ENCODE measurements around the gene ACER1. TPM values are rescaled to one million over a fixed set of nuclear protein-coding genes. Genes with fewer than 3 reads are reported as not detected.
A peak's percentile ranks its signal among the peaks of the same experiment; 100 is the strongest.

The ACER1 gene
- total and polyA plus RNA-seq, 4 experiments from 2014 or later = 0.67 to 1.3 (median 0.99) TPM

GRCh38 chr19:6343462-6343861 is 10.1 kb upstream of the ACER1 start:
- no peak for DNase-seq
- no peak overlapping the region for H3K27ac ChIP-seq (ENCODE audit: low read depth, low read length)
- no peaks in the 10 kb centered on the region for H3K4me1 ChIP-seq (ENCODE audit: insufficient read depth, low read length)
- no peak overlapping the region for H3K27ac Mint-ChIP-seq
- H3K9me3 Mint-ChIP-seq = peaks cover 0 to 2% (median 0%) of the 10 kb centered on the region in 8 donors
- H3K36me3 ChIP-seq (ENCODE audit: insufficient read depth, low read length) = no peaks in the 10 kb centered on the region
- H3K27me3 ChIP-seq (ENCODE audit: insufficient read depth, low read length) = no peaks in the 10 kb centered on the region
- H3K27me3 Mint-ChIP-seq = no peaks in the 10 kb centered on the region
- peaks cover 0 to 4% (median 0%) of the 10 kb centered on the region in 4 donors for H3K4me1 Mint-ChIP-seq
- no peaks in the 10 kb centered on the region for H3K9me3 ChIP-seq (ENCODE audit: control insufficient read depth in 1 of 2, low read length in 2 of 2)
- ChIA-PET POLR2A (ENCODE audit: partially characterized antibody) (no interaction called here), CTCF (ENCODE audit: partially characterized antibody) (no interaction called here)
- H3K4me3 Mint-ChIP-seq = no peak overlapping the region
- intact Hi-C loops (cut with micrococcal nuclease) = no loop called here
- H3K4me3 ChIP-seq (ENCODE audit: low read length in 2 of 2) = no peak overlapping the region
- H3K36me3 Mint-ChIP-seq = peaks cover 16 to 20% of the 10 kb centered on the region in 2 donors

GRCh38 chr19:6340493-6341201 is 7.2 kb upstream of the ACER1 start:
- Mint-ChIP-seq H3K4me3 (no peak overlapping the region), H3K27me3 (no peaks in the 10 kb centered on the region), H3K27ac (peak overlapping the region in 1 of 7 donors; percentile 86), H3K4me1 (peaks cover 0 to 4% (median under 1%) of the 10 kb centered on the region in 4 donors), H3K36me3 (peaks cover 9 to 16% of the 10 kb centered on the region in 2 donors), H3K9me3 (peaks cover 0 to 2% (median 0%) of the 10 kb centered on the region in 8 donors)
- DNase-seq = no peak
- CTCF ChIA-PET (ENCODE audit: partially characterized antibody) = no interaction called here
- POLR2A ChIA-PET (ENCODE audit: partially characterized antibody) = no interaction called here
- no peak overlapping the region for H3K4me3 ChIP-seq (ENCODE audit: low read length in 2 of 2)
- H3K36me3 ChIP-seq (ENCODE audit: insufficient read depth, low read length) = no peaks in the 10 kb centered on the region
- H3K4me1 ChIP-seq (ENCODE audit: insufficient read depth, low read length) = no peaks in the 10 kb centered on the region
- no peak overlapping the region for H3K27ac ChIP-seq (ENCODE audit: low read depth, low read length)
- H3K9me3 ChIP-seq (ENCODE audit: control insufficient read depth in 1 of 2, low read length in 2 of 2) = no peaks in the 10 kb centered on the region
- H3K27me3 ChIP-seq (ENCODE audit: insufficient read depth, low read length) = no peaks in the 10 kb centered on the region
- intact Hi-C loops (cut with micrococcal nuclease) = no loop called here

- H3K27me3 Mint-ChIP-seq = no peaks in the 10 kb centered on the region
- H3K27ac Mint-ChIP-seq = no peak overlapping the region
- no peak overlapping the region for H3K27ac ChIP-seq (ENCODE audit: low read depth, low read length)
- H3K4me1 Mint-ChIP-seq = peaks cover 0 to 1% (median 0%) of the 10 kb centered on the region in 4 donors
- H3K36me3 ChIP-seq (ENCODE audit: insufficient read depth, low read length) = no peaks in the 10 kb centered on the region
- no peak overlapping the region for H3K4me3 Mint-ChIP-seq
- H3K4me3 ChIP-seq (ENCODE audit: low read length in 2 of 2) = no peak overlapping the region
- no peaks in the 10 kb centered on the region for H3K36me3 Mint-ChIP-seq
- intact Hi-C loops (cut with micrococcal nuclease) = no loop called here
- DNase-seq = no peak
- H3K9me3 ChIP-seq (ENCODE audit: control insufficient read depth in 1 of 2, low read length in 2 of 2) = no peaks in the 10 kb centered on the region
- H3K27me3 ChIP-seq (ENCODE audit: insufficient read depth, low read length) = no peaks in the 10 kb centered on the region
- H3K9me3 Mint-ChIP-seq = no peaks in the 10 kb centered on the region
- H3K4me1 ChIP-seq (ENCODE audit: insufficient read depth, low read length) = no peaks in the 10 kb centered on the region
- ChIA-PET POLR2A (ENCODE audit: partially characterized antibody) (no interaction called here), CTCF (ENCODE audit: partially characterized antibody) (no interaction called here)
These were observed 1.3 kb upstream of the ACER1 start for GRCh38 chr19:6334490-6335285.

GRCh38 chr19:6326815-6327214 is 6.6 kb downstream of the ACER1 start:
- no peak for DNase-seq
- no peaks in the 10 kb centered on the region for H3K27me3 Mint-ChIP-seq
- ChIA-PET CTCF (ENCODE audit: partially characterized antibody) (no interaction called here), POLR2A (ENCODE audit: partially characterized antibody) (interaction anchor here (0.6 kb wide), 1 partner anchor 30 kb away, joined by 3 read pairs; no protein-coding TSS in a partner anchor)
- intact Hi-C loops (cut with micrococcal nuclease) = no loop called here
- no peaks in the 10 kb centered on the region for H3K36me3 ChIP-seq (ENCODE audit: insufficient read depth, low read length)
- peaks cover 0 to 10% (median 8%) of the 10 kb centered on the region in 4 donors for H3K4me1 Mint-ChIP-seq
- no peak overlapping the region for H3K4me3 ChIP-seq (ENCODE audit: low read length in 2 of 2)
- H3K36me3 Mint-ChIP-seq = peaks cover 0 to 3% of the 10 kb centered on the region in 2 donors
- H3K27ac Mint-ChIP-seq = peak overlapping the region in 1 of 7 donors; percentile 65
- H3K9me3 Mint-ChIP-seq = peaks cover 0 to 4% (median 0%) of the 10 kb centered on the region in 8 donors
- H3K27ac ChIP-seq (ENCODE audit: low read depth, low read length) = no peak overlapping the region
- no peaks in the 10 kb centered on the region for H3K27me3 ChIP-seq (ENCODE audit: insufficient read depth, low read length)
- no peaks in the 10 kb centered on the region for H3K4me1 ChIP-seq (ENCODE audit: insufficient read depth, low read length)
- H3K4me3 Mint-ChIP-seq = no peak overlapping the region
- no peaks in the 10 kb centered on the region for H3K9me3 ChIP-seq (ENCODE audit: control insufficient read depth in 1 of 2, low read length in 2 of 2)

GRCh38 chr19:6325614-6326013 is 7.8 kb downstream of the ACER1 start:
- Histone ChIP-seq H3K4me1 (ENCODE audit: insufficient read depth, low read length) (no peaks in the 10 kb centered on the region), H3K27me3 (ENCODE audit: insufficient read depth, low read length) (no peaks in the 10 kb centered on the region), H3K27ac (ENCODE audit: low read depth, low read length) (no peak overlapping the region), H3K36me3 (ENCODE audit: insufficient read depth, low read length) (no peaks in the 10 kb centered on the region), H3K9me3 (ENCODE audit: control insufficient read depth in 1 of 2, low read length in 2 of 2) (no peaks in the 10 kb centered on the region), H3K4me3 (ENCODE audit: low read length in 2 of 2) (no peak overlapping the region)
- peak overlapping the region in 1 of 7 donors; percentile 37 for H3K27ac Mint-ChIP-seq
- DNase-seq = no peak
- no peak overlapping the region for H3K4me3 Mint-ChIP-seq
- H3K4me1 Mint-ChIP-seq = peaks cover 0 to 10% (median 8%) of the 10 kb centered on the region in 4 donors
- peaks cover 0 to 3% of the 10 kb centered on the region in 2 donors for H3K36me3 Mint-ChIP-seq
- intact Hi-C loops (cut with micrococcal nuclease) = no loop called here
- H3K27me3 Mint-ChIP-seq = no peaks in the 10 kb centered on the region
- peaks cover 0 to 4% (median 0%) of the 10 kb centered on the region in 8 donors for H3K9me3 Mint-ChIP-seq
- POLR2A ChIA-PET (ENCODE audit: partially characterized antibody) = no interaction called here
- CTCF ChIA-PET (ENCODE audit: partially characterized antibody) = no interaction called here

GRCh38 chr19:6324757-6325156 is 8.7 kb downstream of the ACER1 start:
- Histone ChIP-seq H3K27ac (ENCODE audit: low read depth, low read length) (no peak overlapping the region), H3K27me3 (ENCODE audit: insufficient read depth, low read length) (no peaks in the 10 kb centered on the region), H3K9me3 (ENCODE audit: control insufficient read depth in 1 of 2, low read length in 2 of 2) (no peaks in the 10 kb centered on the region), H3K36me3 (ENCODE audit: insufficient read depth, low read length) (no peaks in the 10 kb centered on the region), H3K4me1 (ENCODE audit: insufficient read depth, low read length) (no peaks in the 10 kb centered on the region), H3K4me3 (ENCODE audit: low read length in 2 of 2) (no peak overlapping the region)
- intact Hi-C loops (cut with micrococcal nuclease) = no loop called here
- no peak overlapping the region for H3K4me3 Mint-ChIP-seq
- no peaks in the 10 kb centered on the region for H3K27me3 Mint-ChIP-seq
- no peak for DNase-seq
- peaks cover 0 to 3% of the 10 kb centered on the region in 2 donors for H3K36me3 Mint-ChIP-seq
- ChIA-PET POLR2A (ENCODE audit: partially characterized antibody) (no interaction called here), CTCF (ENCODE audit: partially characterized antibody) (no interaction called here)
- H3K9me3 Mint-ChIP-seq = peaks cover 0 to 4% (median 0%) of the 10 kb centered on the region in 8 donors
- peak overlapping the region in 2 of 7 donors; percentile 9 to 65 for H3K27ac Mint-ChIP-seq
- H3K4me1 Mint-ChIP-seq = peaks cover 0 to 10% (median 8%) of the 10 kb centered on the region in 4 donors

GRCh38 chr19:6322284-6322683 is 11.1 kb downstream of the ACER1 start:
- Mint-ChIP-seq H3K9me3 (peaks cover 0 to 4% (median 0%) of the 10 kb centered on the region in 8 donors), H3K27me3 (no peaks in the 10 kb centered on the region), H3K36me3 (peaks cover 0 to 8% of the 10 kb centered on the region in 2 donors), H3K4me3 (no peak overlapping the region), H3K4me1 (peaks cover 0 to 10% (median 8%) of the 10 kb centered on the region in 4 donors), H3K27ac (no peak overlapping the region)
- no peak for DNase-seq
- no peaks in the 10 kb centered on the region for H3K27me3 ChIP-seq (ENCODE audit: insufficient read depth, low read length)
- intact Hi-C loops (cut with micrococcal nuclease) = no loop called here
- H3K9me3 ChIP-seq (ENCODE audit: control insufficient read depth in 1 of 2, low read length in 2 of 2) = no peaks in the 10 kb centered on the region
- no peak overlapping the region for H3K27ac ChIP-seq (ENCODE audit: low read depth, low read length)
- H3K36me3 ChIP-seq (ENCODE audit: insufficient read depth, low read length) = no peaks in the 10 kb centered on the region
- H3K4me1 ChIP-seq (ENCODE audit: insufficient read depth, low read length) = no peaks in the 10 kb centered on the region
- ChIA-PET POLR2A (ENCODE audit: partially characterized antibody) (no interaction called here), CTCF (ENCODE audit: partially characterized antibody) (no interaction called here)
- H3K4me3 ChIP-seq (ENCODE audit: low read length in 2 of 2) = no peak overlapping the region

Measured in CD4-positive, alpha-beta memory T cell (primary cell).